NCI-H146 treated with DMSO at 0.1 percent for 48 hours (cell line): Measurements from ENCODE around the gene AXL.
"Not testable (repeated sequence)": the region's sequence is repeated elsewhere in the genome, so short reads cannot be mapped to it uniquely, and the experiment has no call there.

Experiments
- DNase-seq: peaks from one replicate; lab custom pipeline; 2025; ENCODE audit not compliant: unreplicated experiment; lab: John Stamatoyannopoulos, UW

AXL gene

DNA sequence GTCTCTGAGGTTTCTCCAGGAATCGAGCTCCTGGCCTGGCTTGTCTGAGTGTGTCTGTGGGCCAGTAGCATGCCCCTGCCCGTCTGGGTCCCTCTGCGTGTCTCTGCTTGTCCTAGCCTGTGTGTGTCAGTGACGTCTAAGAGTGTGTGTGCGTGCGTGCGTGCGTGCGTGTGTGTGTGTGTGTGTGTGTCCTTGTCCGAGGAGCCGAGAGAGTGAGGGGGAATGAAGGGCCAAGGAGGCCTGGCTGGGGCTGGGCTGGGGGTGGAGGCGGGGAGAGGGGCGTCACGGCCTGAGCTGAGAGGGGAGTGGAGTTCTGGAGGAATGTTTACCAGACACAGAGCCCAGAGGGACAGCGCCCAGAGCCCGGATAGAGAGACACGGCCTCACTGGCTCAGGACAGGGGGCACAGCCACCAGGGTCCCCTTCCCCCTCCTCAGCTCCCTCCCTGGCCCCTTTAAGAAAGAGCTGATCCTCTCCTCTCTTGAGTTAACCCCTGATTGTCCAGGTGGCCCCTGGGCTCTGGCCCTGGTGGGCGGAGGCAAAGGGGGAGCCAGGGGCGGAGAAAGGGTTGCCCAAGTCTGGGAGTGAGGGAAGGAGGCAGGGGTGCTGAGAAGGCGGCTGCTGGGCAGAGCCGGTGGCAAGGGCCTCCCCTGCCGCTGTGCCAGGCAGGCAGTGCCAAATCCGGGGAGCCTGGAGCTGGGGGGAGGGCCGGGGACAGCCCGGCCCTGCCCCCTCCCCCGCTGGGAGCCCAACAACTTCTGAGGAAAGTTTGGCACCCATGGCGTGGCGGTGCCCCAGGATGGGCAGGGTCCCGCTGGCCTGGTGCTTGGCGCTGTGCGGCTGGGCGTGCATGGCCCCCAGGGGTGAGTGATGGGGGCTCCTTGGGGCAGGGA, at the start of gene AXL:
Gene AXL, plus strand, starts transcription at position 609 of the 893 bp plus-strand sequence. Its CDS starts 170 bp downstream, at position 779.
- DNase-seq, result no peak

DNA sequence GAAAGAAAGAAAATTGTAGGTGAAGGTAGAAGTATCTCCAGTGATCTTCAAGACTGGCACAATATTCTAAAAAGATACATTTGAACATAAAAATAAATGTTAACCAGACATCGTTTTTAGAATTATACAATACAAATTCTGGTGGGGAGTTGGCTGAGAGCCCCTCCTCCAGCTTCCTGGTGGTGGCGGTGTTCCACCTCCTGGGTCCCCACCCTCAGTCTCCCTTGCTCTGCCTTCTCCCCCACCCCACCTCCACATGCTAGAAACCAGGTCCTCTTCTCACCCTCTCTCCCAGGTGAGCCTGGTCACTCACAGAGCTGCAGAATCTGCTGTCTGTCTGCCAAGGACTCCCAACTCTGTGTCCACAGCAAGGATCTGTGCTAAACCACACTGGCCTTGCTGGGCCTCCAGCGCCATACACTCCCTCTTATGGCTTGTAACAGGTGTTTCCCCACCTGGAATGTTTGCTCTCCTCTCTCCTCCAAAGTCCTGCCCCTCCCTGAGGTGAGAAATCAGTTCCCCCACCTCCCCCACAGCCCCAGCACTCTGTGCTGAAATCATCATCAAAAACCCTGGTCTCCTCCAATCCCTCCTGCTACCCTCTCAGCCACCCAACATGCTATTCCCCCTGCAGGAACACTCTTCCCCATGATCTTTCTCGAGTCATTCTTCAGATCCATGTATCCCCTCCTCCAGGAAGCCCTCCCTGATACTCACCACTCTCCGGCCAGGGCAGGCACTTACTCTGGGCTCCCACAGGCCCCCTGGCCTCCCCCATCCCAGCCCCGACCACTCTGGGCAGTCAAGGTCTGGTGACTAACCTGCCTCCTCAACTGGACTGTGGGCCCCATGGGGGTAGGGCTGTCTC, 46.5 kb upstream of the AXL start:
- DNase-seq, result no peak

- no peak for DNase-seq
Observed at GRCh38 chr19:41174297-41174928, 44.6 kb upstream of the AXL start.

DNA sequence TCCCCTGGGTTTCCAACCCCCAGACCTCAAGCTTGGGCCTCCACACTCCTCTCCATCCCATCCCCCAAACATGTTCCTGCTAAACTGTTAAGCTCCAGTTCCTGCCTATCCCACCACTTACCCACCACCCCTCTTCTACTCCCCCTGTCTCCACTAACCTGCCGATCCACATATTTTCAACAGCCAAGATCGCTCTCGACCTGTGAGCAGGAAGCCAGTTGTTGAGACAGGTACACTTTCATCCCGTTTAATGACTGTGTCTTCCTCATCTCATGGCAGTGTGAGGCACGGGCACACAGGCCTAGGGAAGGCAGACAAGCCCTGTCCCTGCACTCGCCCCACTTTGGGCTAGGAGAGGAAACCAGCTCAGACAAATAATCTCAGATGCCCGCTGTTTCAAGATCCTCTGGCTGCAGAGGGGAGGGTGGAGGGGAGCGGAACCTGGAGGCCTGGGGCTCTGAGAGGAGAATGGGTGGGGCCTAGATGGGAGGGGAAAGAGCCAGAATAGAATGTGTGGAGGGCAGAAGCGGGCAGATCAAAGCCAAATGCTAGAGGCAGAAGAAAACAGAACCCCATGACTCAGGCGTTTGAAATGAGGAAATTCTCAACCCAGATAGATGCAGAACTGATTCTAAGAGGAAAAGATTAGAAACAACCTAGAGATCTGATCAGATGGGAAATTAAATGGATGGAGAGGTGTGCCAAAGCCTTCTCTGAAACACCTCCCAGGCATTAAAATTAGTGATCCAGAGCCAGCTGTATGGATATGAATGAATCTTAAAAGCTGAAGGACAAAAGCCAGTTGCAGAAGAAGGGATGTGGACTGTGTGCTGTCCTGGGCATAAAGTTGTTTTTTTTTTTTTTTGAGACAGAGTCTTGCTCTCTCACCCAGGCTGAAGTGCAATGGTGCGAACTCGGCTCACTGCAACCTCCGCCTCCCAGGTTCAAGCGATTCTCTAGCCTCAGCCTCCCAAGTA, 42.9 kb upstream of the AXL start:
- no peak for DNase-seq

- DNase-seq, result not testable (repeated sequence)
Observed at GRCh38 chr19:41180173-41180572, 38.9 kb upstream of the AXL start.

DNA sequence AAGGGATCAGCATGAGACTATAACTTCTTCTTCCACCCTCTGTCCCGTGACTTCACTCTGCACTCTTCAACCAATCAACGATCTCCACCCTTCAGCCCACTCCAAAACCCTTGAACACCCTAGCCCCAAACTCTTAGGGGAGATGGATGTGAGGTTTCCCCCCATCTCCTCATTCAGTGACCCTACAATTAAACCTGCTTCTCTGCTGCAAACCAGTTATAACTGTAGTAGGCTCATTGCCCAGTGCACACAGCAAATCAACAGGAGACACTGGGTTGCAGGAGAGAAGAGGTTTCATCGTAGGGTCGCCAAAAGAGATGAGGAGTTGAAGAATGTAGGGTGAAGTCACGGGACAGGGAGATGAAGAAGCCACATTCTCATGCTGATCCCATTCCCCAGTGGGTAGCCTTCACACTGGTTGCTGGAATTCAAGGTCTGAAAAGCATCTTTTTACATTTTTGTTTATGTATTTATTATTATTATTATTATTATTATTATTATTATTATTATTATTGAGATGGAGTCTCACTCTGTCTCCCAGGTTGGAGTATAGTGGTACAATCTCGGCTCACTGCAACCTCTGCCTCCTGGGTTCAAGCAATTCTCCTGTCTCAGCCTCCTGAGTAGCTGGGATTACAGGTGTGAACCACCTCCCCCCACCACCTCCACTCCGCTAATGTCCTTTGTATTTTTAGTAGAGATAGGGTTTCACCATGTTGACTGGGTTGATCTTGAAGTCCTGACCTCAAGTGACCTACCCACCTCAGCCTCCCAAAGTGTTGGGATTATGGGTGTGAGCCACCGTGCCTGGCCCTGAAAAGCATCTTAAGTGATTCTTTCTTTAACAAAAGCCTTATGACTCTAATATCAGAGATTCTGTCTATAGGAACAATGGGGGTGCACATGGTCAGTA, 31.8 kb upstream of the AXL start:
- DNase-seq, result no peak

GRCh38 chr19:41187884-41188279, 31.1 kb upstream of the AXL start:
- no peak for DNase-seq

DNA sequence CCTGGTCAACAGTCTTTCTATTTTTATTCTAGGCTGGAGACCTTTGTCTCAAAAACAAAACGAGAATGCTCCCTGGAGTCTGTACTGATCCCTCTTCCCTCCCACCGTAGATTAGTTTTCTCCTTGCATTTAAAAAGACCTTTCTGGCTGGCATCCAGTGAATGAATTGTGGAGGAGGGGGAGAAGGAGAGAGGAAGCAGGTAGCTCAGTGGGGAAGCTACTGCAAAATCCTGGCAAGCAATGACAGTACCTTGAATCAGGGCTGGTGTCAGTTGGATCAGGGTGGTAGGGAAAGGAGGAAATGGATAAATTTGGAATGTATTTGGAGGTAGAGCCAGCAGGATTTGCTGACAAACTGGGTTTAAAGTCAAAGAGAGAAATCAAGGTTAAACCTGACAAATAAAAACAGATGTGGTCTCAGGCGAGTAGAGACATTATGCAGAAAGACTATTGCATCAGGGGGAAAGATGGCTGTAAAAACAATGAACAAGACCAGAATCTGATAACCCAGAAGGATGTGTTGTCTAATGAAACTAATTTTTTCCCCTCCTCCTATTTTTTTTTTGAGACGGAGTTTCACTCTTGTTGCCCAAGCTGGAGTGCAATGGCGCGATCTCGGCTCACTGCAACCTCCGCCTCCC, 29.5 kb upstream of the AXL start:
- DNase-seq, result no peak

DNA sequence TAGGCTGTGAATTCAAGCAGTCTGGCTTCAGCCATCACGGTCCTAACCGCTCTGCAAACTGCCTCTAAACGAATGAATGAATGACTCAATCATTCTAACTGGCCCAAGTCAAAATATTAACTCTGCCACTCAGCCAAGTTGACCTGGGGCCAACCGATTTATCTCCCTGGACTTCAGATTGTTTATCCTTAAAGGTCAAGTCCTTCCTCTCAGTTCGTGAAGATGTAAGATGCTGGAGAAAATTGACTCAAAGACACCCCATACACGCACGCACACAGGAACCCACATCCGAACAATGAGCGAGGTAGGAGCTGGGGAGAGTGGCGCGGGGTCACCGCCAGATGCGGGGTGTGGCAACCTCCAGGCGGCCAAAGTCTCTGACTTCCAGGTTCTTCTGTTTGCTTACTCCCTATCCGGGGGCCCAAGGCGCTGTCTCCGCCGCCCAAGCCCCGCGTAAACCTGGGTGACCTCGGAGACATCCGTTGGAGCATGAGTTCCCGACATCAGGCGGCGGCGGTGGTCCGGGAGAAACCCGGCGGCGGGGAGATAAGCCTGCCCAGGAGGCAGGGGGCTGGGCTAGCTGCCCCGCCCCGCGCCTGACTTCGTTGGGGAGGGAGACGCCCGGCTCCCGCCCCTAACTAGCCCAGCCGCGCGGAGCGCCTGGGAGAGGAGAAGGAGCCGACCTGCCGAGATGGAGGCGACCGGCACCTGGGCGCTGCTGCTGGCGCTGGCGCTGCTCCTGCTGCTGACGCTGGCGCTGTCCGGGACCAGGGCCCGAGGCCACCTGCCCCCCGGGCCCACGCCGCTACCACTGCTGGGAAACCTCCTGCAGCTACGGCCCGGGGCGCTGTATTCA, 26.2 kb upstream of the AXL start, which contains the start of gene CYP2S1:
Gene CYP2S1, plus strand, starts transcription at position 646 of the 856 bp plus-strand sequence. Its CDS starts 46 bp downstream, at position 692.
- DNase-seq, result no peak

GRCh38 chr19:41193430-41194156, 25.4 kb upstream of the AXL start:
- no peak for DNase-seq

- no peak for DNase-seq
Observed at GRCh38 chr19:41194157-41194552, 24.9 kb upstream of the AXL start.

GRCh38 chr19:41195675-41196497, 23.1 kb upstream of the AXL start:
- DNase-seq, result no peak

DNA sequence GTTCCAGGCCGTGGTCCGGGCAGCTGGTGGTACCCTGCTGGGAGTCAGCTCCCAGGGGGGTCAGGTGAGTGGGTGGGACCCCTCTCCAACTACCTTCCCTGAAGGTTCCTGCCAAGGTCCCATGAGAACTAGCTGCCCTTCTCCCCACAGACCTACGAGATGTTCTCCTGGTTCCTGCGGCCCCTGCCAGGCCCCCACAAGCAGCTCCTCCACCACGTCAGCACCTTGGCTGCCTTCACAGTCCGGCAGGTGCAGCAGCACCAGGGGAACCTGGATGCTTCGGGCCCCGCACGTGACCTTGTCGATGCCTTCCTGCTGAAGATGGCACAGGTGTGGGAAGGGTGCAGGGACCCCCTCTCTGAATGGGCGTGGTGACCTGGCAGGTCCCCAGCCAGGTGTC, 20.5 kb upstream of the AXL start:
- DNase-seq, result no peak

GRCh38 chr19:41203371-41203770, 15.7 kb upstream of the AXL start:
- no peak for DNase-seq

- DNase-seq, result peak; percentile 17
Observed at GRCh38 chr19:41204338-41204737, 14.7 kb upstream of the AXL start.

DNA sequence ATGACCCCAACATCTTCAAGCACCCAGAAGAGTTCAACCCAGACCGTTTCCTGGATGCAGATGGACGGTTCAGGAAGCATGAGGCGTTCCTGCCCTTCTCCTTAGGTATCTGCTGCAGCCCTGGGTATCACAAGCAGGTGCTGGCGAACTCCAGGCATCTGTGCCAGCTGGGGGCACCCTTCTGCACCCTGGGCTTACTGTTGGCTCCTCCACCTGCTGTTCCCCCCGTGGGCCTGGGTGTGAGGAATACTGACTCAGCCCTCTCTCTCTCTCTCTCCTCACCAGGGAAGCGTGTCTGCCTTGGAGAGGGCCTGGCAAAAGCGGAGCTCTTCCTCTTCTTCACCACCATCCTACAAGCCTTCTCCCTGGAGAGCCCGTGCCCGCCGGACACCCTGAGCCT, 13.0 kb upstream of the AXL start:
- no peak for DNase-seq
